Activated CD4-positive, alpha-beta T cell treated with anti-CD3 and anti-CD28 coated beads, Interleukin-2, amount 10 ng/mL, durations not matched to agents 7 days and 5 days (primary cell): ENCODE data around the gene SAMD1. TPM values are rescaled to one million over a fixed set of nuclear protein-coding genes. Genes with fewer than 3 reads are reported as not detected.

Experiments
- CTCF ChIA-PET: fragments of 350-600 bp; sonication (Branson Sonifier 250); formaldehyde crosslinking; loops from one replicate; lab custom pipeline; 2021; ENCODE audit warnings: antibody characterized with exemption; lab: Charles Lee
- POLR2A ChIA-PET: fragments of 350-600 bp; sonication (Branson Sonifier 250); formaldehyde crosslinking; loops from one replicate; lab custom pipeline; 2021; ENCODE audit warnings: antibody characterized with exemption; lab: Charles Lee
- DNase-seq: peaks from one replicate; pipeline ENCODE4 v3.0.0-alpha.2; 2020
- H3K27ac Mint-ChIP-seq: one replicate; pipeline ENCODE4 v1.8.0; 2021; ENCODE audit warnings: mild to moderate bottlenecking, moderate library complexity, mixed read lengths
- H3K27me3 Mint-ChIP-seq: one replicate; pipeline ENCODE4 v1.8.0; 2021; ENCODE audit warnings: mixed read lengths
- H3K36me3 Mint-ChIP-seq: one replicate; pipeline ENCODE4 v1.8.0; 2021; ENCODE audit warnings: low read depth, mixed read lengths
- H3K4me1 Mint-ChIP-seq: one replicate; pipeline ENCODE4 v1.8.0; 2021; ENCODE audit warnings: mixed read lengths
- H3K4me3 Mint-ChIP-seq: one replicate; pipeline ENCODE4 v1.8.0; 2021; ENCODE audit warnings: mild to moderate bottlenecking, moderate library complexity, mixed read lengths
- H3K9me3 Mint-ChIP-seq: one replicate; pipeline ENCODE4 v1.8.0; 2021; ENCODE audit warnings: mixed read lengths
- total RNA-seq, 2 experiments: library from RNA; stranded (reverse); gene quantifications; one replicate each; pipeline ENCODE4 v1.2.3, GENCODE V29; 2021

The SAMD1 gene
- total RNA-seq, 2 experiments from 2014 or later: 80.7 to 84.5 TPM

GRCh38 chr19:14062558-14062855 is 28.0 kb downstream of the SAMD1 start:
- H3K4me3 Mint-ChIP-seq: no peak overlapping the region
- H3K27me3 Mint-ChIP-seq: peaks cover 38% of the 10 kb centered on the region
- POLR2A ChIA-PET: no interaction called here
- CTCF ChIA-PET: no interaction called here
- no peaks in the 10 kb centered on the region for H3K36me3 Mint-ChIP-seq
- no peak for DNase-seq
- peaks cover 13% of the 10 kb centered on the region for H3K4me1 Mint-ChIP-seq
- no peaks in the 10 kb centered on the region for H3K9me3 Mint-ChIP-seq
- no peak overlapping the region for H3K27ac Mint-ChIP-seq

GRCh38 chr19:14061751-14062557 is 28.6 kb downstream of the SAMD1 start, which contains the start of gene PALM3:
PALM3 (minus strand) TSS chr19:14062076; CDS start chr19:14061980, 96 bp downstream.
- CTCF ChIA-PET: interaction anchor here (6.1 kb wide), 1 partner anchor 9 kb away, joined by 82 read pairs; the partner anchor contains the start of gene MISP3
- H3K27ac Mint-ChIP-seq: no peak within 1 kb of the TSS
- no peak for DNase-seq
- H3K27me3 Mint-ChIP-seq: peaks cover 41% of the 10 kb centered on the region
- H3K4me1 Mint-ChIP-seq: peaks cover 14% of the 10 kb centered on the region
- H3K36me3 Mint-ChIP-seq: no peaks in the 10 kb centered on the region
- H3K9me3 Mint-ChIP-seq: no peaks in the 10 kb centered on the region
- H3K4me3 Mint-ChIP-seq: no peak within 1 kb of the TSS
- POLR2A ChIA-PET: no interaction called here

- Mint-ChIP-seq H3K36me3 (no peaks in the 10 kb centered on the region), H3K4me1 (peaks cover 17% of the 10 kb centered on the region), H3K9me3 (no peaks in the 10 kb centered on the region), H3K4me3 (no peak overlapping the region), H3K27me3 (peaks cover 41% of the 10 kb centered on the region), H3K27ac (no peak overlapping the region)
- POLR2A ChIA-PET: no interaction called here
- DNase-seq: no peak
- CTCF ChIA-PET: interaction anchor here (0.5 to 6.1 kb wide), 5 partner anchors 10 to 181 kb away, joined by 3 to 82 read pairs (median 13); partner anchors contain the start of genes ASF1B and MISP3
These were observed 29.3 kb downstream of the SAMD1 start for GRCh38 chr19:14061081-14061749.

DNA sequence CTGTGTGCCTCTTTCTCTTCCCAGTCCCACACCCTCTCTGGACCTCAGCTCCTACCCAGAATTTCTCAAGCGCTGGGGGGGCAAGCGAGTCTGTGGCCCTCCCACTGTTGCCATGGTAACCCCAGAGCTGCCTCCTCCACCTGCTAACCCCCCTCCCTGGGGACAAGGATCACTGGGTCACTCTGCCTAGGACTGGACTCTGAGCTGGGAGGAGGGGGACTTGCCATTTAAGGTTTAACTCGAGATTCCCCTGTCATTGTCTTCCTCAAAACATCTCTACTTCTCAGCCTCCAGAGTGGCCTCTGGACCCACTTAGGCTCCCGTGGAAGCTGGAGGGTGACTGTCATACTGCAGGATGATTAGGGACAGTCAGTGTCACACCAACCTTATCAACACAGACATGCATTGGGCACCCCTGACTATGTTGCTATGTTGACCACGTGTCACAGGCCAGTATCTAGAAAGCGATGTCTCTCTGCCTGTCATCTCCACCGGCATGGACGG is 30.8 kb downstream of the SAMD1 start:
- CTCF ChIA-PET: interaction anchor here (0.9 to 6.1 kb wide), 13 partner anchors 11 to 289 kb away, joined by 3 to 82 read pairs (median 5); partner anchors contain the start of genes DCAF15, IL27RA and MISP3
- POLR2A ChIA-PET: no interaction called here
- Mint-ChIP-seq H3K4me3 (no peak overlapping the region), H3K4me1 (peaks cover 17% of the 10 kb centered on the region), H3K9me3 (no peaks in the 10 kb centered on the region), H3K27ac (no peak overlapping the region), H3K27me3 (peaks cover 41% of the 10 kb centered on the region), H3K36me3 (no peaks in the 10 kb centered on the region)
- no peak for DNase-seq

GRCh38 chr19:14059093-14059480 is 31.5 kb downstream of the SAMD1 start:
- H3K4me1 Mint-ChIP-seq: peaks cover 17% of the 10 kb centered on the region
- peak; percentile 58 for DNase-seq
- H3K36me3 Mint-ChIP-seq: no peaks in the 10 kb centered on the region
- peaks cover 41% of the 10 kb centered on the region for H3K27me3 Mint-ChIP-seq
- no peak overlapping the region for H3K27ac Mint-ChIP-seq
- POLR2A ChIA-PET: no interaction called here
- no peak overlapping the region for H3K4me3 Mint-ChIP-seq
- CTCF ChIA-PET: interaction anchor here (0.6 to 6.1 kb wide), 14 partner anchors 11 to 289 kb away, joined by 3 to 82 read pairs (median 4); partner anchors contain the start of genes DCAF15, IL27RA and MISP3
- H3K9me3 Mint-ChIP-seq: no peaks in the 10 kb centered on the region

GRCh38 chr19:14058182-14059092 is 32.1 kb downstream of the SAMD1 start:
- Mint-ChIP-seq H3K36me3 (peaks cover 4% of the 10 kb centered on the region), H3K27me3 (peaks cover 41% of the 10 kb centered on the region), H3K27ac (no peak overlapping the region), H3K4me3 (no peak overlapping the region), H3K9me3 (no peaks in the 10 kb centered on the region), H3K4me1 (peaks cover 17% of the 10 kb centered on the region)
- DNase-seq: no peak
- ChIA-PET CTCF (interaction anchor here (0.6 to 6.1 kb wide), 14 partner anchors 10 to 290 kb away, joined by 3 to 82 read pairs (median 4); partner anchors contain the start of genes DCAF15, IL27RA and MISP3), POLR2A (no interaction called here)

- ChIA-PET POLR2A (interaction anchor here (0.6 kb wide), 1 partner anchor 61 kb away, joined by 3 read pairs; the partner anchor contains the start of gene PRKACA), CTCF (interaction anchor here (1.0 to 6.1 kb wide), 7 partner anchors 8 to 194 kb away, joined by 3 to 82 read pairs (median 4); partner anchors contain the start of gene MISP3)
- H3K4me3 Mint-ChIP-seq: peak overlapping the region; percentile 39
- H3K27ac Mint-ChIP-seq: no peak overlapping the region
- no peak for DNase-seq
- H3K27me3 Mint-ChIP-seq: peaks cover 39% of the 10 kb centered on the region
- H3K36me3 Mint-ChIP-seq: peaks cover 17% of the 10 kb centered on the region
- H3K9me3 Mint-ChIP-seq: no peaks in the 10 kb centered on the region
- peaks cover 17% of the 10 kb centered on the region for H3K4me1 Mint-ChIP-seq
These were observed 33.7 kb downstream of the SAMD1 start for GRCh38 chr19:14056741-14057356.

DNA sequence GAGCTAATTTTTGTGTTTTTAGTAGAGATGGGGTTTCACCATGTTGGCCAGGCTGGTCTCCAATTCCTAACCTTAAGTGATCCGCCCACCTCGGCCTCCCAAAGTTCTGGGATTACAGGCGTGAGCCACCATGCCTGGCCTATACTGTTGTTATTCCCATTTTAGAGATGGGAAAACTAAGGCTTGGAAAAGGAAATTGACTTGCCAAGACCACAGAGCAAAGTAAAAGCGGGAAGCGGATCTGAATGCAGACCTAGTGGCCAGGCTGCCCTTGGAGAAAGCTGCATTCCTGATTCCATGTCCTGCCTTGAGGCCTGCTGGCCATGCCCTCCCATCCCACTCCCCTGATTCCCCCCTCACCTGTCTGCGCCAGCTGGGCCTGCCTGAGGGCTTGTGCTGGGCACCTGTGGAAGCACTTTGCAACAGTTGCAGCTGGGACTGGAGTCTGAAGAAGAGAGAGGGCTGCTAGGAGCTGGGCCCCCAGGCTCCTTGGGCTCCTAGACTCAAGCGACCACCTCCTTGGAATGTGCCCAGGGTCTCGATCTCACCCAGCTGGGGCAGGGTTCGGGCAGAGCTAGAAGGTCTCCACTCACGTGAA is 34.4 kb downstream of the SAMD1 start:
- POLR2A ChIA-PET: no interaction called here
- H3K4me1 Mint-ChIP-seq: peaks cover 17% of the 10 kb centered on the region
- H3K27ac Mint-ChIP-seq: no peak overlapping the region
- H3K36me3 Mint-ChIP-seq: peaks cover 21% of the 10 kb centered on the region
- H3K4me3 Mint-ChIP-seq: no peak overlapping the region
- no peak for DNase-seq
- peaks cover 37% of the 10 kb centered on the region for H3K27me3 Mint-ChIP-seq
- no peaks in the 10 kb centered on the region for H3K9me3 Mint-ChIP-seq
- CTCF ChIA-PET: interaction anchor here (0.9 to 6.1 kb wide), 7 partner anchors 10 to 194 kb away, joined by 3 to 82 read pairs (median 4); partner anchors contain the start of gene MISP3

DNA sequence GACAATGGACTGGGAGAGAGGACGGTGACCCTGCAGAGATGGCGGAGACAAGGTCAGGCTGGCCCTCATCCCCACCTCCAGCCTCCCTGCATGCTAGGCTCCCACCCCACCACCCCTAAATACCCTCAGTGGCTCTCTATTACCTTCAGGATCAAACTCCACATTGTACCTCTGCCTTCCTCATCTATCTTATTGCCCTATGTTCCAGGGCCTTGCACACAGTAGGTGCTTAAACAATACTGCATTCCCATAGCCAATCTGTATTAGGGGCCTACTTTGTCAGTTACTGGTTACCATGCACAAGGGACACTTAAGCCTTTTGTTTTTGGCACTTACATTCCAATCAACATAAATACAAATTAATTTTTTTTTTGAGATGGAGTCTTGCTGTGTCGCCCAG is 35.2 kb downstream of the SAMD1 start:
- ChIA-PET CTCF (interaction anchor here (0.9 to 1.0 kb wide), 2 partner anchors 9 to 175 kb away, joined by 3 to 5 read pairs; no protein-coding TSS in a partner anchor), POLR2A (no interaction called here)
- H3K27ac Mint-ChIP-seq: no peak overlapping the region
- peaks cover 31% of the 10 kb centered on the region for H3K27me3 Mint-ChIP-seq
- H3K9me3 Mint-ChIP-seq: no peaks in the 10 kb centered on the region
- H3K36me3 Mint-ChIP-seq: peaks cover 27% of the 10 kb centered on the region
- peaks cover 17% of the 10 kb centered on the region for H3K4me1 Mint-ChIP-seq
- H3K4me3 Mint-ChIP-seq: no peak overlapping the region
- no peak for DNase-seq

- no peak for DNase-seq
- Mint-ChIP-seq H3K4me1 (peaks cover 17% of the 10 kb centered on the region), H3K27me3 (peaks cover 25% of the 10 kb centered on the region), H3K27ac (no peak overlapping the region), H3K36me3 (peaks cover 33% of the 10 kb centered on the region), H3K9me3 (no peaks in the 10 kb centered on the region), H3K4me3 (no peak overlapping the region)
- ChIA-PET CTCF (interaction anchor here (0.6 kb wide), 1 partner anchor 23 kb away, joined by 3 read pairs; the partner anchor contains the start of gene IL27RA), POLR2A (no interaction called here)
These were observed 35.8 kb downstream of the SAMD1 start for GRCh38 chr19:14054721-14055120.

GRCh38 chr19:14054099-14054498 is 36.5 kb downstream of the SAMD1 start:
- no peak overlapping the region for H3K27ac Mint-ChIP-seq
- H3K27me3 Mint-ChIP-seq: peaks cover 22% of the 10 kb centered on the region
- peaks cover 38% of the 10 kb centered on the region for H3K36me3 Mint-ChIP-seq
- ChIA-PET CTCF (no interaction called here), POLR2A (no interaction called here)
- DNase-seq: no peak
- H3K4me1 Mint-ChIP-seq: peaks cover 17% of the 10 kb centered on the region
- no peak overlapping the region for H3K4me3 Mint-ChIP-seq
- no peaks in the 10 kb centered on the region for H3K9me3 Mint-ChIP-seq
